K562 (cell line): ENCODE results near the gene PSMA5. TPM values are rescaled to one million over a fixed set of nuclear protein-coding genes. Genes with fewer than 3 reads are reported as not detected.

ENCODE experiments used
- ATF6 ChIP-seq: sonication (generic); formaldehyde crosslinking; IDR thresholded peaks from 2 replicates; pipeline ENCODE4 v1.4.0; 2020; ENCODE audit warnings: mild to moderate bottlenecking, missing genetic modification reagents
- GATAD2A ChIP-seq: fragments of 450-650 bp; IDR thresholded peaks from 2 replicates; pipeline ENCODE4 v1.6.1; 2017
- HDAC1 ChIP-seq, 2 experiments: fragments of 450-650 bp; IDR thresholded peaks; 2 replicates each; pipeline ENCODE4 v1.6.1; 2016 to 2017; ENCODE audit warnings: inconsistent platforms in 1 of 2, mild to moderate bottlenecking in 1 of 2, moderate library complexity in 1 of 2
- ID3 ChIP-seq, 2 experiments: fragments of 250-450 bp in 1 of 2; fragments of 450-650 bp in 1 of 2; sonication (Bioruptor Pico) in 1 of 2; IDR thresholded peaks; 2 replicates each; pipeline versions ENCODE4 v1.6.1 to v1.8.0; 2016 to 2021; ENCODE audit warnings: mild to moderate bottlenecking in 2 of 2, moderate library complexity in 2 of 2, missing compliant biosample characterization in 1 of 2, missing genetic modification characterization in 1 of 2
- IRF9 ChIP-seq: fragments of 450-650 bp; IDR thresholded peaks from 2 replicates; pipeline ENCODE4 v1.6.1; 2016; ENCODE audit warnings: missing biosample characterization, missing genetic modification characterization
- KDM4B ChIP-seq, 2 experiments: fragments of 450-650 bp in 1 of 2; sonication (generic) in 1 of 2; IDR thresholded peaks; 2 replicates each; pipeline ENCODE4 v1.6.1; 2016 to 2017; ENCODE audit warnings: borderline replicate concordance in 2 of 2, antibody characterized with exemption in 1 of 2, low read depth in 1 of 2, mild to moderate bottlenecking in 1 of 2
- NFXL1 ChIP-seq: fragments of 450-650 bp; formaldehyde crosslinking; IDR thresholded peaks from 2 replicates; pipeline ENCODE4 v1.4.0; 2021; ENCODE audit warnings: mild to moderate bottlenecking
- RBM22 ChIP-seq: fragments of 200-400 bp; formaldehyde crosslinking; IDR thresholded peaks from 2 replicates; pipeline ENCODE4 v1.6.1; 2018; ENCODE audit warnings: low read length, low read depth; ENCODE audit not compliant: poor library complexity, severe bottlenecking
- SRF ChIP-seq, 2 experiments: fragments of 250-450, 450-650 bp in 1 of 2; sonication (Bioruptor Pico) in 1 of 2; sonication (generic) in 1 of 2; formaldehyde crosslinking; IDR thresholded peaks; 2 replicates each; pipeline versions ENCODE4 v1.5.0 to v1.5.1; 2020 to 2022; ENCODE audit warnings: mild to moderate bottlenecking in 1 of 2, missing genetic modification reagents in 1 of 2
- SRSF1 ChIP-seq: fragments of 200-400 bp; formaldehyde crosslinking; IDR thresholded peaks from 2 replicates; pipeline ENCODE4 v1.6.1; 2017; ENCODE audit warnings: mild to moderate bottlenecking, low read depth, low read length, moderate library complexity
- TFAM ChIP-seq: fragments of 250-450 bp; sonication (Bioruptor Pico); conservative IDR thresholded peaks from 2 replicates; pipeline ENCODE4 v1.5.0; 2021; ENCODE audit warnings: mild to moderate bottlenecking, moderate library complexity
- THAP7 ChIP-seq: fragments of 250-450 bp; sonication (Bioruptor Pico); IDR thresholded peaks from 2 replicates; pipeline ENCODE4 v1.5.0; 2021
- VEZF1 ChIP-seq: fragments of 200-800 bp; sonication (Bioruptor generic); IDR thresholded peaks from 2 replicates; pipeline ENCODE4 v1.6.1; 2017; ENCODE audit warnings: missing genetic modification characterization, missing compliant biosample characterization
- ZBTB1 ChIP-seq: sonication (generic); formaldehyde crosslinking; IDR thresholded peaks from 2 replicates; pipeline ENCODE4 v1.8.1; 2023; ENCODE audit warnings: missing genetic modification reagents, low read depth, mild to moderate bottlenecking, borderline replicate concordance
- ZFP1 ChIP-seq: fragments of 450-650 bp; formaldehyde crosslinking; IDR thresholded peaks from 2 replicates; pipeline ENCODE4 v1.4.0; 2020; ENCODE audit warnings: mild to moderate bottlenecking, mixed read lengths
- ZNF324 ChIP-seq: fragments of 250-450 bp; sonication (Bioruptor Pico); IDR thresholded peaks from 2 replicates; pipeline ENCODE4 v1.4.0; 2020; ENCODE audit warnings: mild to moderate bottlenecking
- ZNF395 ChIP-seq: fragments of 200-800 bp; sonication (Bioruptor generic); IDR thresholded peaks from 2 replicates; pipeline ENCODE4 v1.6.1; 2017; ENCODE audit warnings: missing genetic modification characterization, missing compliant biosample characterization
- ZNF444 ChIP-seq: fragments of 250-450 bp; sonication (Bioruptor Pico); IDR thresholded peaks from 2 replicates; pipeline ENCODE4 v1.4.0; 2020; ENCODE audit warnings: mild to moderate bottlenecking, moderate library complexity
- ZNF561 ChIP-seq: fragments of 450-650 bp; formaldehyde crosslinking; conservative IDR thresholded peaks from 2 replicates; pipeline ENCODE4 v1.4.0; 2020; ENCODE audit warnings: mild to moderate bottlenecking, moderate library complexity
- polyA plus RNA-seq, 8 experiments: library from polyadenylated mRNA; depleted of rRNA in 4 of 8; stranded (reverse) in 5 of 8; unstranded in 3 of 8; fragments of >200 nt; fragmentation: Nextera tagmentation in 2 of 8; fragmentation: Illumina TruSeq in 1 of 8; extraction: Ambion mirVana in 2 of 8; extraction: Trizol in 1 of 8; gene quantifications; 2 replicates each; pipeline versions ENCODE4 v1.2.1 to v1.2.3, GENCODE V29; 2011 to 2014; ENCODE audit warnings: inconsistent platforms in 1 of 8, missing spikeins in 1 of 8
- total RNA-seq, 7 experiments: library from RNA; depleted of rRNA in 6 of 7; stranded (reverse); fragments of >200 nt in 6 of 7; fragmentation: Illumina TruSeq in 2 of 7; extraction: Trizol in 2 of 7; gene quantifications; 2 replicates each; pipeline versions ENCODE4 v1.2.1 to v1.2.3, GENCODE V29; 2011 to 2021; ENCODE audit warnings: low replicate concordance in 1 of 7

Gene PSMA5
- total and polyA plus RNA-seq, 9 of the 15 experiments (the other 6 are each of a cell fraction or from before 2014, with no cell fraction given): 82.6 to 542 (median 287) TPM

GRCh38 chr1:109425391-109426280 is 612 bp downstream of the PSMA5 start (continued):
- TF ChIP-seq ZNF561 (CRISPR knock-in tag) (no peak), ZBTB1 (CRISPR knock-in tag) (0 out of 2 replicates have a peak, but pooled peaks have one; percentile 25), ZFP1 (no peak), ZNF395 (no peak), ID3 (CRISPR knock-in tag; IDR thresholded peaks at IDR 0.05) (no peak), ID3 (tag; IDR thresholded peaks at IDR 0.05) (no peak; the same call in none of the 2 replicates), THAP7 (CRISPR knock-in tag) (0 out of 2 replicates have a peak, but pooled peaks have one; percentile 50), NFXL1 (CRISPR knock-in tag) (no peak), IRF9 (no peak), KDM4B (IDR thresholded peaks at IDR 0.05; ENCODE audit: borderline replicate concordance in 2 of 2, low read depth in 1 of 2) (no peak), SRF (CRISPR knock-in tag; IDR thresholded peaks at IDR 0.05) (no peak), ATF6 (CRISPR knock-in tag) (peak; percentile 84; the same call in 1 of the 2 replicates), SRSF1 (no peak), ZNF444 (no peak), VEZF1 (CRISPR knock-in tag) (peak; percentile 10; the same call in 1 of the 2 replicates), GATAD2A (no peak), RBM22 (peak; percentile 78), TFAM (CRISPR knock-in tag) (no peak), HDAC1 (IDR thresholded peaks at IDR 0.05) (no peak), ZNF324 (CRISPR knock-in tag) (no peak)
